ENCODE data around the gene STRIP2. TPM values are rescaled to one million over a fixed set of nuclear protein-coding genes. Genes with fewer than 3 reads are reported as not detected.

STRIP2 gene
- total RNA-seq, 5 donors from 2014 or later (not counting 1 experiment from before 2014, with no cell fraction given): 0.39 to 0.47 (median 0.42) TPM

DNA sequence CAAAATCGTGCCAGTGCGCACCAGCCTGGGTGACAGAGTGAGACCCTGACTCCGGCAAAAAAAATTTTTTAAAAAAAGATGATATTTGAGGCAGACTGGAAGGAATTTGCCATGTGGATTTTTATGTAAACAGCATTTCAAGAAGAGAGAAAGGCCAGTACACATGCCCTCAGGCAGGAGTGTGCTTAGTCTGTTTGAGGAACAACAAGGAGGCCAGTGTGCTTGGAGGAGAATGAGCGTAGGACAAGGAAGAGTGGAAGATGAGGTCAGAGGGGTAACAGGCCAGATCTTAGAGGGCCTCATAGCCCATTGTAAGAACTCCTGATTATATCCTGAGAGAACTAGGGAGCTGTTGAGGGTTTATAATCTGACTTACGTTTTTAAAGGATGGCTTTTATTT is 17.2 kb upstream of the STRIP2 start:
- CTCF ChIA-PET: interaction anchor here (0.5 to 0.6 kb wide), 2 partner anchors 18 to 372 kb away, joined by 3 to 4 read pairs; no protein-coding TSS in a partner anchor

DNA sequence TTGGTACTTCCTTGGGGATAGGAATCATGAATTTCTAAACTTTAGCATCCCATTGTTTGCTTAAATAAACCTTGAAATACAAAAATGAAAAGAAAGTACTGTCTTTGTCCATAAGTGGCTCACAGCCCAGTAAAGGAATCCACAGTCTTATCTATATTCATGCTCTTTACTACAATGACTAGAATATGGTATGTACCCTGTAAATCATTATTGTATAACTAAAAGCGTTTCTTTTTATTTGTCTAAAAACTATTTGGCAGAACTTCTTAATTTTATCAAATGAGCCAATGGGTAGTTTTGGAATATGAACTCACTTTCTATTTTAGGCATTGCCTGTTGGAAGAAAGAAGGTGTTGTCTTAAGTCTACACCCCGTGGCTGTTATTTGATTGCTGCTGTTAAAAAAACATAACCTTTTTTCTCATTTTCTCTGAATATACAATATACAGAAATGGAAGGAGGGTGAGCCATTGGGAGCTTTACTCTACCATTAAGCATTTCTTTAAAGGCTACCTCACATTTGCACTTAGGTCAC is 12.4 kb upstream of the STRIP2 start:
- H3K36me3 Mint-ChIP-seq: peaks cover 42% of the 10 kb centered on the region
- POLR2A ChIA-PET: interaction anchor here in 1 of 2 donors (0.6 kb wide), 1 partner anchor 77 kb away, joined by 4 read pairs; no protein-coding TSS in a partner anchor
- no peak overlapping the region for H3K27ac Mint-ChIP-seq

More for the DNA sequence above, 17.2 kb upstream of the STRIP2 start:
- Mint-ChIP-seq H3K4me1 (no peaks in the 10 kb centered on the region), H3K27me3 (no peaks in the 10 kb centered on the region), H3K9me3 (peaks cover 0 to 4% (median 0%) of the 10 kb centered on the region in 3 donors), H3K27ac (no peak overlapping the region), H3K4me3 (no peak overlapping the region), H3K36me3 (peaks cover 30% of the 10 kb centered on the region)
- DNase-seq: no peak
- H3K27ac ChIP-seq (ENCODE audit: low read length): no peak overlapping the region
- no peak for ATAC-seq (replicated peaks in 1 of 4)
- H3K4me3 ChIP-seq (ENCODE audit: control insufficient read depth in 1 of 2, extremely low read depth in 1 of 2, low read length in 1 of 2): no peak overlapping the region
- no peaks in the 10 kb centered on the region for H3K9me3 ChIP-seq
- no peaks in the 10 kb centered on the region for H3K4me1 ChIP-seq (ENCODE audit: control insufficient read depth in 1 of 2, extremely low read depth in 1 of 2, insufficient read depth in 2 of 2, low read length in 2 of 2)
- H3K36me3 ChIP-seq (ENCODE audit: control insufficient read depth in 2 of 2, extremely low read depth in 1 of 2, insufficient read depth in 1 of 2, low read length in 1 of 2): peaks cover 5 to 9% of the 10 kb centered on the region in 2 donors
- H3K27me3 ChIP-seq (replicated peaks in 1 of 2; ENCODE audit: control insufficient read depth in 2 of 2, extremely low read depth in 1 of 2, insufficient read depth in 2 of 2, low read length in 1 of 2): no peaks in the 10 kb centered on the region
- POLR2A ChIA-PET: no interaction called here
- 100% methylated on average over 2 of the region's 5 CpGs for WGBS (ENCODE audit: insufficient coverage)

DNA sequence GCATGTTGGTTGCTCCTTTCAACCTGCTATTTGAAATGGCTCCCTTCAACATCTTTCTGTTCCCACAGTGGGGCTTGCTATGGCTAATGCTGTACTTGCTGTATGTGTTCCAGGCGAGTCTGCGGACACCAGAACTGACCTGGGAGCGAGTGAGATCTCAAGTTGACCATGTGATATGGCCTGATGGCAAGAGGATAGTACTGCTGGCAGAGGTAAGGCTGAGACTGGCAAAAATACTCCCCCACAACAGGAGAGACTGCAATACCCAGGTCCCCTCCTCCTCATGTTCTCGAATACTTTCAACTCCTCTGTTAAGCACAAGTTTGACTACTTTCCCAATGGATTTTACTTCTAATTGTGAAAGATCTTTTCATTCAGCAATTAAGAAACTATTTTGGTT is 11.5 kb upstream of the STRIP2 start:
- Histone ChIP-seq H3K4me1 (ENCODE audit: control insufficient read depth in 1 of 2, extremely low read depth in 1 of 2, insufficient read depth in 2 of 2, low read length in 2 of 2) (no peaks in the 10 kb centered on the region), H3K36me3 (ENCODE audit: control insufficient read depth in 2 of 2, extremely low read depth in 1 of 2, insufficient read depth in 1 of 2, low read length in 1 of 2) (peaks cover 0 to 15% of the 10 kb centered on the region in 2 donors), H3K4me3 (ENCODE audit: control insufficient read depth in 1 of 2, extremely low read depth in 1 of 2, low read length in 1 of 2) (no peak overlapping the region), H3K27ac (ENCODE audit: low read length) (no peak overlapping the region), H3K9me3 (no peaks in the 10 kb centered on the region), H3K27me3 (replicated peaks in 1 of 2; ENCODE audit: control insufficient read depth in 2 of 2, extremely low read depth in 1 of 2, insufficient read depth in 2 of 2, low read length in 1 of 2) (no peaks in the 10 kb centered on the region)
- Mint-ChIP-seq H3K27me3 (no peaks in the 10 kb centered on the region), H3K27ac (no peak overlapping the region), H3K36me3 (peaks cover 50% of the 10 kb centered on the region), H3K4me1 (peaks cover 0 to 9% (median 7%) of the 10 kb centered on the region in 3 donors), H3K9me3 (no peaks in the 10 kb centered on the region), H3K4me3 (no peak overlapping the region)
- WGBS (ENCODE audit: insufficient coverage): no CpG with 5 or more reads among the region's 4 CpGs
- ChIA-PET CTCF (no interaction called here), POLR2A (no interaction called here)
- ATAC-seq (replicated peaks in 1 of 4) (no peak), DNase-seq (no peak)

More for the DNA sequence above, 12.4 kb upstream of the STRIP2 start:
- WGBS (ENCODE audit: insufficient coverage): no CpG with 5 or more reads among the region's 2 CpGs
- Histone ChIP-seq H3K4me3 (ENCODE audit: control insufficient read depth in 1 of 2, extremely low read depth in 1 of 2, low read length in 1 of 2) (no peak overlapping the region), H3K4me1 (ENCODE audit: control insufficient read depth in 1 of 2, extremely low read depth in 1 of 2, insufficient read depth in 2 of 2, low read length in 2 of 2) (no peaks in the 10 kb centered on the region), H3K27me3 (replicated peaks in 1 of 2; ENCODE audit: control insufficient read depth in 2 of 2, extremely low read depth in 1 of 2, insufficient read depth in 2 of 2, low read length in 1 of 2) (no peaks in the 10 kb centered on the region), H3K9me3 (no peaks in the 10 kb centered on the region), H3K36me3 (ENCODE audit: control insufficient read depth in 2 of 2, extremely low read depth in 1 of 2, insufficient read depth in 1 of 2, low read length in 1 of 2) (peaks cover 0 to 15% of the 10 kb centered on the region in 2 donors), H3K27ac (ENCODE audit: low read length) (no peak overlapping the region)
- Mint-ChIP-seq H3K4me1 (peaks cover 0 to 8% (median 6%) of the 10 kb centered on the region in 3 donors), H3K27me3 (no peaks in the 10 kb centered on the region), H3K4me3 (no peak overlapping the region), H3K9me3 (no peaks in the 10 kb centered on the region)
- CTCF ChIA-PET: interaction anchor here in 1 of 2 donors (0.6 kb wide), 1 partner anchor 21 kb away, joined by 4 read pairs; no protein-coding TSS in a partner anchor
- no peak for ATAC-seq (replicated peaks in 1 of 4)
- no peak for DNase-seq

DNA sequence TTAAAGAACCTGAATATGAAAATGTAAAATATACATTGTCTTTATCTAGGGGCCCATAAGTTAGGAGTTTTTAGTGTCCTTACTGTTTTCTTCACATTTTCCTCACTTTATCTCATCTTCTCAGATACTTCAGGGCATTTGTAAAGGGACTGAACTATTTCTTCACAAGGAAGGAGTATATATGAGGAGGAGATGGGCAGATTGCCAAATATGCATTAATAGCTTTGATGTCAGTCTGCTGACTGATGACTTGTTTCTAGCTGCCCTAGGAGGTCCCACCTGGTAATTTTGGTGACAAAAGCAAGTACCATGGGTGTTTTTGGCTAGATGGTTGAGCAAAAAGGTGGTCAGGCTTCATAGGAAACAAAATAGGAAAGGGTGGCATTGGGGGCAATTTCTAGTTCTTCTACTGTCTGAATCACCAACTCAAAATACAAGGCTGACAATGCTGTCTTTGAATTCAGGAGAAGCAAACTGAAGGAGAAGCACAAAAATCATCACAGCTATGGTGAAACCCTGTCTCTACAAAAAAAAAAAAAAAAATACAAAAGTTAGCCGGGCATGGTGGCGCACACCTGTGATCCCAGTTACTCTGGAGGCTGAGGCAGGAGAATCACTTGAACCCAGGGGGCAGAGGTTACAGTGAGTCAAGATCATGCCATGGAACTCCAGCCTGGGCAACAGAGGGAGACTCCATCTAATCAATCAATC is 10.4 kb upstream of the STRIP2 start:
- Histone ChIP-seq H3K9me3 (no peaks in the 10 kb centered on the region), H3K4me1 (ENCODE audit: control insufficient read depth in 1 of 2, extremely low read depth in 1 of 2, insufficient read depth in 2 of 2, low read length in 2 of 2) (no peaks in the 10 kb centered on the region), H3K27ac (ENCODE audit: low read length) (no peak overlapping the region), H3K4me3 (ENCODE audit: control insufficient read depth in 1 of 2, extremely low read depth in 1 of 2, low read length in 1 of 2) (no peak overlapping the region), H3K36me3 (ENCODE audit: control insufficient read depth in 2 of 2, extremely low read depth in 1 of 2, insufficient read depth in 1 of 2, low read length in 1 of 2) (peaks cover 0 to 15% of the 10 kb centered on the region in 2 donors), H3K27me3 (replicated peaks in 1 of 2; ENCODE audit: control insufficient read depth in 2 of 2, extremely low read depth in 1 of 2, insufficient read depth in 2 of 2, low read length in 1 of 2) (no peaks in the 10 kb centered on the region)
- ATAC-seq (replicated peaks in 1 of 4): no peak
- POLR2A ChIA-PET: interaction anchor here in 1 of 2 donors (0.6 kb wide), 1 partner anchor 197 kb away, joined by 4 read pairs; no protein-coding TSS in a partner anchor
- H3K9me3 Mint-ChIP-seq: no peaks in the 10 kb centered on the region
- WGBS (ENCODE audit: insufficient coverage): no CpG with 5 or more reads among the region's 2 CpGs
- H3K27me3 Mint-ChIP-seq: no peaks in the 10 kb centered on the region
- DNase-seq: no peak
- no peak overlapping the region for H3K27ac Mint-ChIP-seq
- peaks cover 0 to 9% (median 7%) of the 10 kb centered on the region in 3 donors for H3K4me1 Mint-ChIP-seq
- CTCF ChIA-PET: interaction anchor here in 1 of 2 donors (0.6 kb wide), 1 partner anchor 48 kb away, joined by 4 read pairs; no protein-coding TSS in a partner anchor
- H3K36me3 Mint-ChIP-seq: peaks cover 52% of the 10 kb centered on the region
- no peak overlapping the region for H3K4me3 Mint-ChIP-seq

DNA sequence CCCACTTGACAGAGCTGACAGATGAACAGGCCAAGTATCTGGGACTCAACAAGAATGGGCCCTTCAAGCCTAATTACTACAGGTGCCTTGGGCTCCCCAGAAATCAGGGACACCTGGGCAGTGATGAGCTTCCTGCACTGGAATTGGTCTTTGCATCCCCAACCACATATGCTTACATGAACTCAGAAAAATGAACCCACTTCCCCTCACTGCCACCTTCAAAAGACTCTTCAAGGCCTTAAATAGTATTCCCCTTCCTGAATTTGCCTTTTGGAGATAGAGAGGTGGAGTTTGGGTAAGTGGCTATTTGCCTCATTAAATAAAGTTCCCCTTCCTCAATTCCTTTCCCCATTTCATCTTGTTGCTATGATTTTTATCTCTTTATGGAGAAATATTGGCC is 7.8 kb upstream of the STRIP2 start:
- Mint-ChIP-seq H3K9me3 (no peaks in the 10 kb centered on the region), H3K4me1 (peaks cover 0 to 9% (median 7%) of the 10 kb centered on the region in 3 donors), H3K27me3 (no peaks in the 10 kb centered on the region), H3K4me3 (no peak overlapping the region), H3K36me3 (peaks cover 56% of the 10 kb centered on the region), H3K27ac (no peak overlapping the region)
- Histone ChIP-seq H3K4me1 (ENCODE audit: control insufficient read depth in 1 of 2, extremely low read depth in 1 of 2, insufficient read depth in 2 of 2, low read length in 2 of 2) (no peaks in the 10 kb centered on the region), H3K36me3 (ENCODE audit: control insufficient read depth in 2 of 2, extremely low read depth in 1 of 2, insufficient read depth in 1 of 2, low read length in 1 of 2) (peaks cover 0 to 15% of the 10 kb centered on the region in 2 donors), H3K27ac (ENCODE audit: low read length) (no peak overlapping the region), H3K27me3 (replicated peaks in 1 of 2; ENCODE audit: control insufficient read depth in 2 of 2, extremely low read depth in 1 of 2, insufficient read depth in 2 of 2, low read length in 1 of 2) (no peaks in the 10 kb centered on the region), H3K4me3 (ENCODE audit: control insufficient read depth in 1 of 2, extremely low read depth in 1 of 2, low read length in 1 of 2) (no peak overlapping the region), H3K9me3 (no peaks in the 10 kb centered on the region)
- no peak for ATAC-seq (replicated peaks in 1 of 4)
- no peak for DNase-seq
- CTCF ChIA-PET: no interaction called here
- POLR2A ChIA-PET: no interaction called here

DNA sequence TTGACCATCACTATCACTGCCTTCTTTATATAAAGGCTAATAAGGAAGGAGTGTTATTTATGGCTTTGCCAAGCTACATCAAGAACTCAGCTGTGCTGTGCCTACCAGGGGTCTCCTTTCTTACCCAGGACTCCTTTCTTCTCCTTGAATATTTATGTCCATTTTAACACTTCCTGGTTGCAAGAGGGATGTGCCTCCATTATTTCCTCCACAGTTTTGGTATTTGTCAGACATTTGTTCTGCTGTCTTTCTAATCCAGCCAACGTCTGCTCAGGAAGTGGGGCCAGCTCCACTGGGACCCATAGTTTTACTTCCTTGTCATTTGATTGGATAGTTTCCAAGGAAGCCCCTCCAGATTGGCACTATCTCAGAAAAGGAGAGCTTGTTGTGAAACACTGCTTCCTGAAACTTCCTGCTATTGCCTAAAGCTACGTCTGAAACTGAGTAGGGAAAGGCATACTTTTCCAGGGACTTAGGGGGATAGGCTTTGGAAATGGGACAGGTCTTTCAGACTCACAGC is 6.6 kb upstream of the STRIP2 start:
- ATAC-seq (replicated peaks in 1 of 4) (no peak), DNase-seq (no peak)
- peaks cover under 1 to 1% of the 10 kb centered on the region in 2 donors for H3K27me3 Mint-ChIP-seq
- peaks cover 52% of the 10 kb centered on the region for H3K36me3 Mint-ChIP-seq
- Histone ChIP-seq H3K27ac (ENCODE audit: low read length) (no peak overlapping the region), H3K36me3 (ENCODE audit: control insufficient read depth in 2 of 2, extremely low read depth in 1 of 2, insufficient read depth in 1 of 2, low read length in 1 of 2) (peaks cover 0 to 11% of the 10 kb centered on the region in 2 donors), H3K27me3 (replicated peaks in 1 of 2; ENCODE audit: control insufficient read depth in 2 of 2, extremely low read depth in 1 of 2, insufficient read depth in 2 of 2, low read length in 1 of 2) (no peaks in the 10 kb centered on the region), H3K4me1 (ENCODE audit: control insufficient read depth in 1 of 2, extremely low read depth in 1 of 2, insufficient read depth in 2 of 2, low read length in 2 of 2) (no peaks in the 10 kb centered on the region), H3K9me3 (no peaks in the 10 kb centered on the region), H3K4me3 (ENCODE audit: control insufficient read depth in 1 of 2, extremely low read depth in 1 of 2, low read length in 1 of 2) (no peak overlapping the region)
- peaks cover 0 to 9% (median 7%) of the 10 kb centered on the region in 3 donors for H3K4me1 Mint-ChIP-seq
- ChIA-PET CTCF (no interaction called here), POLR2A (interaction anchor here in 1 of 2 donors (0.6 kb wide), 2 partner anchors 181 to 479 kb away, joined by 3 to 4 read pairs; no protein-coding TSS in a partner anchor)
- WGBS (ENCODE audit: insufficient coverage): 17% methylated on average over 1 of the region's 2 CpGs
- no peaks in the 10 kb centered on the region for H3K9me3 Mint-ChIP-seq
- no peak overlapping the region for H3K27ac Mint-ChIP-seq
- H3K4me3 Mint-ChIP-seq: no peak overlapping the region

Data from T-cell (primary cell).